Astrocyte (in vitro differentiated cells and primary cell): ENCODE results near the gene PYGO2.

Source experiments
- CTCF ChIP-seq: IDR thresholded peaks from 2 replicates; pipeline ENCODE4 v1.5.1; 2011; ENCODE audit warnings: low read depth, mild to moderate bottlenecking, inconsistent platforms, low read length, moderate library complexity; ENCODE audit not compliant: insufficient read depth
- EZH2 ChIP-seq: IDR thresholded peaks from 2 replicates; pipeline ENCODE4 v1.6.1; 2012; ENCODE audit warnings: mild to moderate bottlenecking, low read length, inconsistent platforms; ENCODE audit not compliant: insufficient read depth

- TF ChIP-seq CTCF (no peak), EZH2 (no peak)
These were observed 9.9 kb upstream of the PYGO2 start for GRCh38 chr1:154971341-154971998.
